Body of pancreas (tissue), 4 donors: ENCODE data around the gene PAX6. TPM values are rescaled to one million over a fixed set of nuclear protein-coding genes. Genes with fewer than 3 reads are reported as not detected.
A peak's percentile ranks its signal among the peaks of the same experiment; 100 is the strongest.

Experiments
- ATAC-seq: fragments of 150-250 bp; one replicate; pipeline ENCODE4 v1.9.1; 2016
- DNase-seq, 4 donors: peaks; one replicate each; pipeline ENCODE4 v3.0.0-alpha.2; 2019
- H3K27ac ChIP-seq, 4 donors: fragments of 200-600 bp; sonication (generic); 1 replicate in 3 of 4; 2 replicates in 1 of 4; pipeline versions ENCODE4 v1.5.1 to v1.6.1; 2016 to 2019; ENCODE audit warnings: mild to moderate bottlenecking in 1 of 4, mixed read lengths in 1 of 4, moderate library complexity in 1 of 4
- H3K27me3 ChIP-seq, 2 donors: fragments of 200-600 bp; sonication (generic); one replicate each; pipeline ENCODE4 v1.6.0; 2016; ENCODE audit warnings: mild to moderate bottlenecking in 1 of 2
- H3K36me3 ChIP-seq, 2 donors: fragments of 200-600 bp; sonication (generic); replicated peaks in 1 of 2; 2 replicates each; pipeline ENCODE4 v1.5.1; 2016; ENCODE audit warnings: low read depth in 2 of 2; ENCODE audit not compliant: insufficient read depth in 1 of 2
- H3K4me1 ChIP-seq: fragments of 200-600 bp; sonication (generic); one replicate; pipeline ENCODE4 v1.6.0; 2016
- H3K4me3 ChIP-seq, 2 donors: fragments of 200-600 bp; sonication (generic); 1 replicate in 1 of 2; 2 replicates in 1 of 2; pipeline ENCODE4 v1.5.1; 2016 to 2019
- H3K9me3 ChIP-seq, 3 donors: fragments of 200-600 bp; sonication (generic); 1 replicate in 2 of 3; 2 replicates in 1 of 3; pipeline ENCODE4 v1.5.1; 2016
- POLR2A ChIP-seq, 3 donors: fragments of 450-650 bp; IDR thresholded peaks; one replicate each; pipeline ENCODE4 v1.6.1; 2016; ENCODE audit warnings: antibody characterized with exemption in 3 of 3, mild to moderate bottlenecking in 2 of 3
- WGBS, 2 donors: methylation state at CpG; one replicate each; pipeline ENCODE4 v1.1.5; 2017; 5-methylcytosine and 5-hydroxymethylcytosine counted together
- intact Hi-C: fragments of 100-400 bp; cut with DNase I; formaldehyde crosslinking; loops from one replicate; pipeline ENCODE4 v1.15.1; 2023
- total RNA-seq, 2 donors: library from RNA; depleted of rRNA; stranded (reverse); fragments of >200 nt; gene quantifications; one replicate each; pipeline ENCODE4 v1.1.0, GENCODE V29; 2016
- TF ChIP-seq, protein P1 (sequence below), 7 experiments: fragments of 450-650 bp in 4 of 7; fragments of 200-600 bp in 3 of 7; sonication (generic) in 3 of 7; IDR thresholded peaks; one replicate each; pipeline ENCODE4 v1.5.1; 2016 to 2019; ENCODE audit warnings: antibody characterized with exemption in 7 of 7

Gene PAX6
- total RNA-seq, 2 donors from 2014 or later = 10.2 to 12.5 TPM

GRCh38 chr11:31818425-31818755, 7.3 kb upstream of the PAX6 start:
- Histone ChIP-seq H3K27me3 (peaks cover 0 to 60% of the 10 kb centered on the region in 2 donors), H3K36me3 (no peaks in the 10 kb centered on the region), H3K4me1 (peaks cover 51% of the 10 kb centered on the region), H3K4me3 (no peak overlapping the region), H3K27ac (no peak overlapping the region), H3K9me3 (no peaks in the 10 kb centered on the region)
- 17 to 19% methylated on average over 8 to 9 of the region's 9 CpGs for WGBS, 2 donors
- intact Hi-C loops = no loop called here
- no peak for TF ChIP-seq POLR2A (IDR thresholded peaks at IDR 0.05)
- TF ChIP-seq, protein P1, sequence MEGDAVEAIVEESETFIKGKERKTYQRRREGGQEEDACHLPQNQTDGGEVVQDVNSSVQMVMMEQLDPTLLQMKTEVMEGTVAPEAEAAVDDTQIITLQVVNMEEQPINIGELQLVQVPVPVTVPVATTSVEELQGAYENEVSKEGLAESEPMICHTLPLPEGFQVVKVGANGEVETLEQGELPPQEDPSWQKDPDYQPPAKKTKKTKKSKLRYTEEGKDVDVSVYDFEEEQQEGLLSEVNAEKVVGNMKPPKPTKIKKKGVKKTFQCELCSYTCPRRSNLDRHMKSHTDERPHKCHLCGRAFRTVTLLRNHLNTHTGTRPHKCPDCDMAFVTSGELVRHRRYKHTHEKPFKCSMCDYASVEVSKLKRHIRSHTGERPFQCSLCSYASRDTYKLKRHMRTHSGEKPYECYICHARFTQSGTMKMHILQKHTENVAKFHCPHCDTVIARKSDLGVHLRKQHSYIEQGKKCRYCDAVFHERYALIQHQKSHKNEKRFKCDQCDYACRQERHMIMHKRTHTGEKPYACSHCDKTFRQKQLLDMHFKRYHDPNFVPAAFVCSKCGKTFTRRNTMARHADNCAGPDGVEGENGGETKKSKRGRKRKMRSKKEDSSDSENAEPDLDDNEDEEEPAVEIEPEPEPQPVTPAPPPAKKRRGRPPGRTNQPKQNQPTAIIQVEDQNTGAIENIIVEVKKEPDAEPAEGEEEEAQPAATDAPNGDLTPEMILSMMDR (IDR thresholded peaks at IDR 0.05) = no peak
- no peak for ATAC-seq
- no peak for DNase-seq

DNA sequence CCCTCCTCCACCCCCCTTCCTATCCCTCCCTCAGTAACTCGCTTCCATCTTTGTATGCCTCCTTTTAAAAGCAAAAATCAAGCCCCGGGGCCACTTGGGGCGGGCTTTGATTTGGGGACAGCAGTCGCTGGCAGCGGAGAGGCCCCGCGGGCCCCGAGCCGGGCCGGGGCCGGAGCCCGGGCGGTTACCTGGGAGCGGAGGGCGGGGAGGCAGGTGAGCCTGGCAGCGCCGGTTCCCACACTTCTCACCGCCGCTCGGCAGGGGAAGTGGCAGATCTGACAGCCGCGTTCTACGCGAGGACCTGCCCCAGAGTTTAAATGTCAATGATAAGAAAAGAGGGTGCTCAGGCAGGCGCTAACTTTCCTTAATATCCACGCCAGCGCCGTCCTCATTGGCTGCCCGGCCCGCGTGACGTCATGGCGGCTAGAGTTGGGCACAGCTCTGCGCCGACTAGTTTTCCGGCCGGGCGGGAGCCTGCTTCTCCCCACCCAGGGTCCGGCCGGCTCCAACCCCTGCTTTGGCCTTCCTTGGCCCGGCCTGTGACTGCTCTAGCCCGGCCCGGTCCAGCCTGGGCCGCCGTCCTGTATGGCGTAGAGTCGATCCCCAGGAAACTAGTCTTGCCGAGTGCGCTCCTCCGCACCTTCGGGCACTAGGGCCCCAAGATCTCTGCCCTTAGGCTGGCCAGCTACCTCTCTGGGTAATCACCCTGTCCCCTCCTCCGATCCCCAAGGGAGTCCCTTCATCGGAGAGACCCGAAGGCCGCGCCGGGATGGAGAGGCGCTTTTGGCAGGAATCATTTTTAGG, 6.7 kb upstream of the PAX6 start:
- Histone ChIP-seq H3K4me3 (no peak overlapping the region), H3K4me1 (peaks cover 55% of the 10 kb centered on the region), H3K9me3 (no peaks in the 10 kb centered on the region), H3K27ac (no peak overlapping the region), H3K36me3 (no peaks in the 10 kb centered on the region), H3K27me3 (peaks cover 0 to 58% of the 10 kb centered on the region in 2 donors)
- 4 to 8% methylated on average over 10 to 58 of the region's 58 CpGs for WGBS, 2 donors
- DNase-seq = peak; percentile 54 to 68 (median 58)
- peak in 2 of 3 donors; percentile 19 to 40 for TF ChIP-seq POLR2A (IDR thresholded peaks at IDR 0.05)
- TF ChIP-seq, protein P1 (IDR thresholded peaks at IDR 0.05) = no peak
- peak; percentile 69 for ATAC-seq
- intact Hi-C loops = no loop called here

GRCh38 chr11:31817054-31817620, 6.0 kb upstream of the PAX6 start:
- Histone ChIP-seq H3K36me3 (no peaks in the 10 kb centered on the region), H3K27ac (no peak overlapping the region), H3K4me3 (no peak overlapping the region), H3K27me3 (peaks cover 0 to 64% of the 10 kb centered on the region in 2 donors), H3K4me1 (peaks cover 62% of the 10 kb centered on the region), H3K9me3 (no peaks in the 10 kb centered on the region)
- DNase-seq (no peak), ATAC-seq (no peak)
- intact Hi-C loops = no loop called here
- WGBS, 2 donors = 3 to 7% methylated on average over 42 to 48 of the region's 48 CpGs
- TF ChIP-seq, protein P1 (IDR thresholded peaks at IDR 0.05) = no peak
- TF ChIP-seq POLR2A (IDR thresholded peaks at IDR 0.05) = peak in 1 of 3 donors; percentile 2

DNA sequence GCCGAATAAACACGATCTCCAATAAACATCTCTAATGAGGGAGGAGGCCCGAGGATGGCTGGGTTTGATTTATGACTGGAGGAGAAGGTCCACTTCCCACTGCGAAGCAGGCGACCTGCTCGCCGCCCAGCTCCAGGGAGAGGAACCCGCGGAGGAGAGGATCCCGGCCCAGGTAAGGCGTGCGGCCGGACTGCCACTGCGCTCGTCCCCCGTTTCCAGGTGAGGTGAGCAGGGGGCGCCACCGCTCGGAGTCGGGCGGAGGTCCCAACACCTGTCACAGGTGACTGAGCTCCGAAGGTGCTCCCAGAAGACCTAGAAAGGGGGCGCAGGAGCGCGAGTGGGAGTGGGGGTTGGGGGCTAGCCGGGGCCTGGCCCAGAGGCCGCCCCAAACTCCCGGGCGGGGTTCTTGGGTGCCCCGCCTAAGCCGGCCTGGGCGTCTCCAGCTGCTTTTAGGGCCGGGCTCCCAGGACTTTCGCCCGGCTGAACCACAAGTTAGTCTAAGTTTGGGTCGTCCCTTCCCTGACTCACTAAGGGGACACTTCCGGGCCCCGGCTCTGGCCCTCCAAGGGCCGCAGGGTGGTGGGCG, 5.4 kb upstream of the PAX6 start:
- Histone ChIP-seq H3K27me3 (peaks cover 0 to 69% of the 10 kb centered on the region in 2 donors), H3K4me1 (peaks cover 67% of the 10 kb centered on the region), H3K4me3 (no peak overlapping the region), H3K27ac (no peak overlapping the region), H3K36me3 (no peaks in the 10 kb centered on the region), H3K9me3 (no peaks in the 10 kb centered on the region)
- TF ChIP-seq, protein P1 (IDR thresholded peaks at IDR 0.05) = no peak
- peak in 1 of 3 donors; percentile 7 for TF ChIP-seq POLR2A (IDR thresholded peaks at IDR 0.05)
- ATAC-seq (no peak), DNase-seq (no peak)
- intact Hi-C loops = no loop called here
- 3 to 13% methylated on average over 15 to 40 of the region's 40 CpGs for WGBS, 2 donors
